ENCODE measurements around the gene DEPP1.

GRCh38 chr10:44986670-44987069 lies 8.1 kb upstream of the DEPP1 start:
- no peak for TF ChIP-seq CTCF (IDR thresholded peaks at IDR 0.05; ENCODE audit: insufficient read depth, low read length)
- no peak for TF ChIP-seq POLR2AphosphoS5 (IDR thresholded peaks at IDR 0.05; ENCODE audit: low read depth)
- TF ChIP-seq GABPA (IDR thresholded peaks at IDR 0.05; ENCODE audit: low read depth): no peak
- TF ChIP-seq REST (IDR thresholded peaks at IDR 0.05; ENCODE audit: insufficient replicate concordance, low read depth): no peak

Measured in HL-60 (cell line).